ENCODE results near the gene SYNDIG1. TPM values are rescaled to one million over a fixed set of nuclear protein-coding genes. Genes with fewer than 3 reads are reported as not detected.

The SYNDIG1 gene
- total RNA-seq, 2 experiments from 2014 or later: not detected

GRCh38 chr20:24684421-24684871, 215.0 kb downstream of the SYNDIG1 start:
- POLR2A ChIA-PET: no interaction called here
- H3K36me3 Mint-ChIP-seq (ENCODE audit: low read depth): no peaks in the 10 kb centered on the region

GRCh38 chr20:24684956-24685691, 215.7 kb downstream of the SYNDIG1 start:
- POLR2A ChIA-PET: no interaction called here
- H3K36me3 Mint-ChIP-seq (ENCODE audit: low read depth): no peaks in the 10 kb centered on the region
- H3K36me3 ChIP-seq (ENCODE audit: insufficient read depth, low read length): no peaks in the 10 kb centered on the region
- H3K27ac Mint-ChIP-seq: no peak overlapping the region
- CTCF ChIA-PET: no interaction called here
- TF ChIP-seq CTCF (IDR thresholded peaks at IDR 0.05): no peak
- H3K4me3 ChIP-seq (ENCODE audit: low read length): no peak overlapping the region
- no peak for ATAC-seq (ENCODE audit: poor library complexity)
- no peak overlapping the region for H3K4me3 Mint-ChIP-seq
- intact Hi-C loops (cut with DNase I, micrococcal nuclease): loop anchor here in 1 of 2 experiments (10.0 kb wide), 1 partner anchor 60 kb away; no protein-coding TSS in a partner anchor
- peaks cover 4% of the 10 kb centered on the region for H3K9me3 Mint-ChIP-seq
- DNase-seq: peak in 1 of 14 experiments; percentile 28
- H3K27ac ChIP-seq (ENCODE audit: low read depth in 1 of 2, low read length in 2 of 2): no peak overlapping the region
- H3K27me3 Mint-ChIP-seq: peaks cover 5% of the 10 kb centered on the region
- H3K9me3 ChIP-seq (ENCODE audit: control insufficient read depth in 1 of 2, insufficient read depth in 1 of 2, low read length in 2 of 2): peaks cover 0 to 6% of the 10 kb centered on the region in 2 experiments
- H3K27me3 ChIP-seq (ENCODE audit: control insufficient read depth in 1 of 2, insufficient read depth in 2 of 2, low read length in 2 of 2): no peaks in the 10 kb centered on the region
- no peaks in the 10 kb centered on the region for H3K4me1 ChIP-seq (ENCODE audit: insufficient read depth, low read length)
- H3K4me1 Mint-ChIP-seq (ENCODE audit: low read depth): no peaks in the 10 kb centered on the region

More at GRCh38 chr20:24684421-24684871, 215.0 kb downstream of the SYNDIG1 start:
- ATAC-seq (ENCODE audit: poor library complexity) (no peak), DNase-seq (peak in 1 of 14 experiments; percentile 25)
- Mint-ChIP-seq H3K9me3 (peaks cover 4% of the 10 kb centered on the region), H3K4me3 (no peak overlapping the region), H3K27ac (no peak overlapping the region), H3K27me3 (no peaks in the 10 kb centered on the region), H3K4me1 (ENCODE audit: low read depth) (no peaks in the 10 kb centered on the region)
- no peak for TF ChIP-seq CTCF (IDR thresholded peaks at IDR 0.05)
- H3K4me1 ChIP-seq (ENCODE audit: insufficient read depth, low read length): no peaks in the 10 kb centered on the region
- peaks cover 0 to 6% of the 10 kb centered on the region in 2 experiments for H3K9me3 ChIP-seq (ENCODE audit: control insufficient read depth in 1 of 2, insufficient read depth in 1 of 2, low read length in 2 of 2)
- no peak overlapping the region for H3K27ac ChIP-seq (ENCODE audit: low read depth in 1 of 2, low read length in 2 of 2)
- intact Hi-C loops (cut with DNase I, micrococcal nuclease): loop anchor here in 1 of 2 experiments (10.0 kb wide), 1 partner anchor 60 kb away; no protein-coding TSS in a partner anchor
- no peaks in the 10 kb centered on the region for H3K36me3 ChIP-seq (ENCODE audit: insufficient read depth, low read length)
- H3K27me3 ChIP-seq (ENCODE audit: control insufficient read depth in 1 of 2, insufficient read depth in 2 of 2, low read length in 2 of 2): no peaks in the 10 kb centered on the region
- CTCF ChIA-PET: no interaction called here
- no peak overlapping the region for H3K4me3 ChIP-seq (ENCODE audit: low read length)

GRCh38 chr20:24685736-24686135, 216.3 kb downstream of the SYNDIG1 start:
- intact Hi-C loops (cut with DNase I, micrococcal nuclease): loop anchor here in 1 of 2 experiments (10.0 kb wide), 1 partner anchor 61 kb away; no protein-coding TSS in a partner anchor
- H3K27ac ChIP-seq (ENCODE audit: low read depth in 1 of 2, low read length in 2 of 2): no peak overlapping the region
- Mint-ChIP-seq H3K27me3 (peaks cover 6% of the 10 kb centered on the region), H3K9me3 (peaks cover 4% of the 10 kb centered on the region), H3K4me1 (ENCODE audit: low read depth) (no peaks in the 10 kb centered on the region), H3K4me3 (no peak overlapping the region), H3K27ac (no peak overlapping the region), H3K36me3 (ENCODE audit: low read depth) (no peaks in the 10 kb centered on the region)
- peak in 1 of 14 experiments; percentile 29 for DNase-seq
- ATAC-seq (ENCODE audit: poor library complexity): no peak
- H3K36me3 ChIP-seq (ENCODE audit: insufficient read depth, low read length): no peaks in the 10 kb centered on the region
- H3K9me3 ChIP-seq (ENCODE audit: control insufficient read depth in 1 of 2, insufficient read depth in 1 of 2, low read length in 2 of 2): peaks cover 0 to 6% of the 10 kb centered on the region in 2 experiments
- H3K27me3 ChIP-seq (ENCODE audit: control insufficient read depth in 1 of 2, insufficient read depth in 2 of 2, low read length in 2 of 2): no peaks in the 10 kb centered on the region
- CTCF ChIA-PET: no interaction called here
- POLR2A ChIA-PET: no interaction called here
- H3K4me1 ChIP-seq (ENCODE audit: insufficient read depth, low read length): no peaks in the 10 kb centered on the region
- H3K4me3 ChIP-seq (ENCODE audit: low read length): no peak overlapping the region
- TF ChIP-seq CTCF (IDR thresholded peaks at IDR 0.05): no peak
